Hepatocyte (in vitro differentiated cells): ENCODE data around the gene ZNF644. TPM values are rescaled to one million over a fixed set of nuclear protein-coding genes. Genes with fewer than 3 reads are reported as not detected.
"Not testable (repeated sequence)": the region's sequence is repeated elsewhere in the genome, so short reads cannot be mapped to it uniquely, and the experiment has no call there.

Source experiments
- DNase-seq: peaks from one replicate; pipeline ENCODE4 v3.0.0-alpha.2; 2016; ENCODE audit warnings: low spot score
- H2AFZ ChIP-seq: fragments of 200-600 bp; sonication (generic); 2 replicates; pipeline ENCODE4 v1.6.0; 2016; ENCODE audit warnings: antibody characterized with exemption, mild to moderate bottlenecking
- H3K27ac ChIP-seq: fragments of 200-600 bp; sonication (generic); 2 replicates; pipeline ENCODE4 v1.5.1; 2016; ENCODE audit warnings: mild to moderate bottlenecking
- H3K27me3 ChIP-seq: fragments of 200-600 bp; sonication (generic); 2 replicates; pipeline ENCODE4 v1.6.1; 2016
- H3K36me3 ChIP-seq: fragments of 200-600 bp; sonication (generic); replicated peaks from 2 replicates; pipeline ENCODE4 v1.5.1; 2016; ENCODE audit warnings: low read depth; ENCODE audit not compliant: insufficient read depth
- H3K4me1 ChIP-seq: fragments of 200-600 bp; sonication (generic); 2 replicates; pipeline ENCODE4 v1.5.1; 2016; ENCODE audit warnings: mild to moderate bottlenecking, moderate library complexity; ENCODE audit not compliant: insufficient read depth
- H3K4me2 ChIP-seq: fragments of 200-600 bp; sonication (generic); 2 replicates; pipeline ENCODE4 v1.6.0; 2016
- H3K4me3 ChIP-seq: fragments of 200-600 bp; sonication (generic); 2 replicates; pipeline ENCODE4 v1.5.1; 2016; ENCODE audit warnings: mild to moderate bottlenecking
- H3K79me2 ChIP-seq: fragments of 200-600 bp; sonication (generic); 2 replicates; pipeline ENCODE4 v1.6.0; 2017; ENCODE audit warnings: mild to moderate bottlenecking
- H3K9me2 ChIP-seq: fragments of 200-600 bp; sonication (generic); replicated peaks from 2 replicates; pipeline ENCODE4 v1.6.0; 2017; ENCODE audit warnings: mild to moderate bottlenecking; ENCODE audit not compliant: insufficient read depth
- H3K9me3 ChIP-seq: fragments of 200-600 bp; sonication (generic); 2 replicates; pipeline ENCODE4 v1.5.1; 2016; ENCODE audit warnings: low read depth, mild to moderate bottlenecking
- H4K20me1 ChIP-seq: fragments of 200-600 bp; sonication (generic); 2 replicates; pipeline ENCODE4 v1.6.0; 2016; ENCODE audit warnings: mild to moderate bottlenecking; ENCODE audit not compliant: insufficient read depth, poor library complexity, severe bottlenecking
- CTCF ChIP-seq: fragments of 200-600 bp; sonication (generic); IDR thresholded peaks from 2 replicates; pipeline ENCODE4 v1.5.1; 2016; ENCODE audit warnings: antibody characterized with exemption, mild to moderate bottlenecking; ENCODE audit not compliant: poor library complexity
- EZH2 ChIP-seq: fragments of 200-600 bp; sonication (generic); IDR thresholded peaks from 2 replicates; pipeline ENCODE4 v1.6.1; 2016; ENCODE audit warnings: antibody characterized with exemption, mild to moderate bottlenecking, borderline replicate concordance
- EZH2phosphoT487 ChIP-seq: fragments of 200-600 bp; sonication (generic); IDR thresholded peaks from one replicate; pipeline ENCODE4 v1.6.1; 2018; ENCODE audit warnings: antibody characterized with exemption, mild to moderate bottlenecking, low read depth, moderate library complexity; ENCODE audit not compliant: unreplicated experiment, severe bottlenecking
- WGBS: methylation state at CpG from one replicate; pipeline ENCODE4 v1.1.6; 2016; ENCODE audit warnings: low lambda C conversion rate; ENCODE audit errors: missing lambda C conversion rate; 5-methylcytosine and 5-hydroxymethylcytosine counted together
- polyA plus RNA-seq: library from polyadenylated mRNA; unstranded; fragments of >200 nt; fragmentation: Nextera tagmentation; extraction: Ambion mirVana; gene quantifications from 2 replicates; pipeline ENCODE4 v1.2.1, GENCODE V29; 2016
- total RNA-seq: library from RNA; depleted of rRNA; stranded (reverse); fragments of >200 nt; gene quantifications from 2 replicates; pipeline ENCODE4 v1.2.3, GENCODE V29; 2014

Gene ZNF644
- total and polyA plus RNA-seq, 2 experiments from 2014 or later, result 39.8 to 78.7 TPM

DNA sequence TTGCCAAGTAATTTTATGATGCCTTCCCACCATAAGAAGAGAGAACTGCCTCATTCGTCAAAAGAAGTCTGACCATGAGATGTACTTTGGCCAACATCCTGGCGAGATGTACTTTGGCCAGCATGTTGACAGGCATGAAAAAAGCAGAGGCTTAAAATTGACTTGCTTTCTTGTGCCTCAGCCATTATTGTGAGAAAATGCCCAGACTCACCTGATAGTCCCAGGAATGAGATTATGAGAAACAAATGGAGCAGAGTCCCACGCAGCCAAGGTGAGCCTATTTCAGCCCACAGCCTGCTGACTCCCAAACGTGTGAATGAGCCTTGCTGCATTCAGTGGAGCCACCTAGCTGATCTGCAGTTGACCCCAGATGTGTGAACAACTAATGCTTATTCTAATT, 43.5 kb upstream of the ZNF644 start:
- Histone ChIP-seq H3K9me2 (no peaks in the 10 kb centered on the region), H2AFZ (no peak overlapping the region), H3K4me1 (no peaks in the 10 kb centered on the region), H3K79me2 (no peaks in the 10 kb centered on the region), H3K27me3 (no peaks in the 10 kb centered on the region), H3K4me3 (no peak overlapping the region), H3K9me3 (no peaks in the 10 kb centered on the region), H3K36me3 (no peaks in the 10 kb centered on the region), H3K4me2 (no peak overlapping the region), H4K20me1 (no peaks in the 10 kb centered on the region), H3K27ac (peak overlapping the region; percentile 79)
- WGBS, result 52% methylated on average over 4 of the region's 4 CpGs
- TF ChIP-seq CTCF (no peak), EZH2 (no peak), EZH2phosphoT487 (no peak)
- DNase-seq, result peak; percentile 24

- 92% methylated on average over 5 of the region's 5 CpGs for WGBS
- H3K27me3 ChIP-seq, H3K4me2 ChIP-seq, H3K27ac ChIP-seq, H3K4me1 ChIP-seq, H3K4me3 ChIP-seq, H3K9me2 ChIP-seq, H3K36me3 ChIP-seq, H4K20me1 ChIP-seq, H2AFZ ChIP-seq, H3K79me2 ChIP-seq, DNase-seq, H3K9me3 ChIP-seq: not testable (repeated sequence)
Measured at GRCh38 chr1:91063403-91063802, 41.6 kb upstream of the ZNF644 start.

DNA sequence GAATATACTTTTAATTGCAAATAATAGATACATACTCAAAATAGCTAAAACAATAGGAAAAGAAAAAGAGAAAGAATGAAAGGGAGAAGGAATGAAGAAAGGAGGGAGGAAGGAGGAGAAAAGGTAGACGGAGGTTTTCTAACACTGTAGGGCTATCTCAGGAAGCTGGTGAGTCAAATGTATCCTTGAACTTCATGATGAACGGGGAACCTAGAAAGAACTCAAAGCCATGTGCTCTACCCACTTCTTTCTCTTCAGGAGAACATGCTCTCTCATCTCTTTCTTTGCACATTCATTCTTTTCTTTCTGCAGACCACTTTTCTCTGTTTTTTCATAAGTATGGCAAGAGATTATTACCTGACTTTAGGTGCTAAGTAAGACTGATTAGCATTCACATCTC, 37.3 kb upstream of the ZNF644 start:
- Histone ChIP-seq H3K27ac (no peak overlapping the region), H4K20me1 (no peaks in the 10 kb centered on the region), H3K4me1 (no peaks in the 10 kb centered on the region), H3K4me3 (no peak overlapping the region), H3K9me3 (no peaks in the 10 kb centered on the region), H3K27me3 (no peaks in the 10 kb centered on the region), H2AFZ (no peak overlapping the region), H3K4me2 (no peak overlapping the region), H3K36me3 (no peaks in the 10 kb centered on the region), H3K9me2 (no peaks in the 10 kb centered on the region), H3K79me2 (no peaks in the 10 kb centered on the region)
- 82% methylated on average over 2 of the region's 2 CpGs for WGBS
- TF ChIP-seq CTCF, result no peak
- no peak for TF ChIP-seq EZH2
- TF ChIP-seq EZH2phosphoT487, result no peak
- DNase-seq, result no peak

GRCh38 chr1:91057784-91058183, 35.9 kb upstream of the ZNF644 start:
- no peaks in the 10 kb centered on the region for H3K9me2 ChIP-seq
- no peak overlapping the region for H3K4me2 ChIP-seq
- no peak overlapping the region for H2AFZ ChIP-seq
- DNase-seq, result no peak
- 68% methylated on average over 2 of the region's 2 CpGs for WGBS
- no peak overlapping the region for H3K27ac ChIP-seq
- H3K27me3 ChIP-seq, result no peaks in the 10 kb centered on the region
- H4K20me1 ChIP-seq, result no peaks in the 10 kb centered on the region
- H3K4me1 ChIP-seq, result no peaks in the 10 kb centered on the region
- no peaks in the 10 kb centered on the region for H3K36me3 ChIP-seq
- no peaks in the 10 kb centered on the region for H3K79me2 ChIP-seq
- TF ChIP-seq EZH2phosphoT487 (no peak), CTCF (no peak)
- no peaks in the 10 kb centered on the region for H3K9me3 ChIP-seq
- no peak overlapping the region for H3K4me3 ChIP-seq
